Fibroblast of mammary gland (primary cell): Measurements from ENCODE around the gene ZNF335.
A peak's percentile ranks its signal among the peaks of the same experiment; 100 is the strongest.

Experiments
- DNase-seq: peaks from one replicate; pipeline ENCODE4 v3.0.0-alpha.2; 2010; ENCODE audit warnings: low read depth
- H3K4me3 ChIP-seq: 2 replicates; pipeline ENCODE4 v1.5.1; 2011; ENCODE audit warnings: low read depth, mild to moderate bottlenecking, low read length, moderate library complexity; ENCODE audit not compliant: control insufficient read depth
- CTCF ChIP-seq: conservative IDR thresholded peaks from 2 replicates; pipeline ENCODE4 v1.5.1; 2011; ENCODE audit warnings: low read depth, low read length, inconsistent platforms; ENCODE audit not compliant: control insufficient read depth, insufficient read depth

Gene ZNF335

DNA sequence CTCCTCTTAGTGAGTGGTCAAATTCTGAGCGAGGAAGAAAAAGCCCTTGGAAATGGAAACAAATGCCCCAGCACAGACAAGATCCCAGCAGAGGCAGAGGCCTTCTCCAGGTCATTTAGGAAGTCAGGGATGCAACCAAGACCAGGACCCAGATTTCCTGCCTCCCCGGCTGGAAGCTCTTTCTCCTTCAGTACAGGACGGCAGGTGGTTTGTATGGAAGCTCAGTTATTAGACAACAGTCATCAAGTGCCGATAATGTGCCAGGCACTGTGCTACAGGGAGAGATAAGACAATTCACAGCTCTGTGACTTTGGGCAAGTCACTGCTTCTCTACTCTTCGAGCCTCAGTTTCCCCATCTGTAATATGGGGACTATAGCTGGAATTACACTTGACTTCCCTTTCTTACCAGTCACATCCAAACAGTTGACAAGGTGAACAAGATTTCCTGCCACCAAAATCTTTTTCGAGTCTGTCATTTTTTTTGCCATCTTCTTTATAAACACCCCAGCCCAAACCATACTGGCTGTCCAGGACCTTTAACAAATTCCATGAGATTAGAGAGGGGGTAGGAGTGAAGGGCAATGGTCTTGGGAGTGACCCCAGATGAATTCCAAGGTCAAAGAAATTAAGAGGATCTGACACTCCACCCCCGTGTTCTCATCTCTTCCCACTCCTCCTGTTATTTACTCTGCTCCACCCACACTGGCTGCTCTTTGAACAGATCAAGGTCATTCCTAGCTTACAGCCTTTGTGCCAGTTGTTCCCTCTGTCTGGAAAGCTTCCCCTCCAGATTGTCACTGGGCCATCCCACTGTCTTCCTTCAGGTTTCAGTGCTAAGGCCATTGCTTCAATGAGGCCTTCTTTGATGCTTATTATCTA, 42.8 kb upstream of the ZNF335 start:
- no peak for TF ChIP-seq CTCF
- DNase-seq, result no peak
- no peak overlapping the region for H3K4me3 ChIP-seq

DNA sequence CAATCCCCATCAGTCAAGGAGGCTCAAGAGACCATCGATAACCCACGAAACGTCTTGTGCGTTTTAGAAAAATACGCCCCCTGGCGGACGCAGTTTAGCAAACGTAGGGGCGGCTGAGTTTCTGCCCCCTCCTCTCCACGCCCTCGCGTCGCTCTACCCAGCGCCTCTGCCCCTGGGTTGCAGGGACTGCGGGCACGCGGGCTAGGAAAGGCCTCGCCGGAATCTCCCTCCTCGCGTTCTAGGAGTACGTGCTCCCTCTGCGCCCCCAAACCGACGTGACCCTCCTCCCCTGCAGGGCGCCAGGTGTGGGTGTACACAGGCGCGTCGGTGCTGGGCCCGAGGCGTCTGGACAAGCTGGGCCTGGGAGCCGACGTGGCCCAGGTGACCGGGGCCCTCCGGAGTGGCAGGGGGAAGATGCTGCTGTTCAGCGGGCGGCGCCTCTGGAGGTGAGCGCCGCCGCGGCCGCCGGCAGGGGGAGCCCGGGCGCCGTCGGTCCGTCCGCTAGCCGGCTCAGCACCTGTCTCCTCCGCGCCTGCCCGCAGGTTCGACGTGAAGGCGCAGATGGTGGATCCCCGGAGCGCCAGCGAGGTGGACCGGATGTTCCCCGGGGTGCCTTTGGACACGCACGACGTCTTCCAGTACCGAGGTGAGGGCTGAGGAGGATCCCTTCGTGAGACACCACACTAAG, 42.0 kb upstream of the ZNF335 start:
- H3K4me3 ChIP-seq, result no peak overlapping the region
- peak; percentile 48 for DNase-seq
- TF ChIP-seq CTCF, result peak; percentile 56

DNA sequence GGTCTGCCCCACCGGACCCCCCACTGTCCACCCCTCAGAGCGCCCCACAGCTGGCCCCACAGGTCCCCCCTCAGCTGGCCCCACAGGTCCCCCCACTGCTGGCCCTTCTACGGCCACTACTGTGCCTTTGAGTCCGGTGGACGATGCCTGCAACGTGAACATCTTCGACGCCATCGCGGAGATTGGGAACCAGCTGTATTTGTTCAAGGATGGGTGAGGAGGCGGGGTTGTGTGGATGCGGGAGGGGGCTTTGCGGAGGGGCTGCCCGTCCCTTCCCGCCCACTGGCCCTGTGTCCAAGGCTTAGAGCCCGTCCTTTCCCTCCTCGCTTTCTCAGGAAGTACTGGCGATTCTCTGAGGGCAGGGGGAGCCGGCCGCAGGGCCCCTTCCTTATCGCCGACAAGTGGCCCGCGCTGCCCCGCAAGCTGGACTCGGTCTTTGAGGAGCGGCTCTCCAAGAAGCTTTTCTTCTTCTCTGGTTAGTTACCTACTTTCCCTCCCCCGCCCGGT, 41.4 kb upstream of the ZNF335 start:
- TF ChIP-seq CTCF, result no peak
- H3K4me3 ChIP-seq, result no peak overlapping the region
- no peak for DNase-seq

DNA sequence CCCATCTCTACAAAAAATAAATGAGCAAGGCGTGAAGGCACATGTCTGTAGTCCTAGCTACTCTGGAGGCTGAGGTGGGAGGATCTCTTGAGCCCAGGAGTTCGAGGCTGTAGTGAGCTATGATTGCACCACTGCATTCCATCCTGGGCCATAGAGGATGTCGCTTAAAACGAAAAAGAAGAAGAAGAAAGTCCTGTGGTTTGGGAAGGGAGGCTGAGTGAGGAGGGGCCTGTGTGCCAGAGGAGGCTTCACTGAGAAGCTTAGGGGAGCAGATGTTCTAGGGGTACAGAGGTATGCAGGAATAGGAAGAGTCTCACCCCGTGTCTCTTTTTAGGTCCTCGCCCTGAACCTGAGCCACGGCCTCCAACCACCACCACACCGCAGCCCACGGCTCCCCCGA, 40.9 kb upstream of the ZNF335 start:
- no peak for TF ChIP-seq CTCF
- no peak for DNase-seq
- H3K4me3 ChIP-seq, result no peak overlapping the region

DNA sequence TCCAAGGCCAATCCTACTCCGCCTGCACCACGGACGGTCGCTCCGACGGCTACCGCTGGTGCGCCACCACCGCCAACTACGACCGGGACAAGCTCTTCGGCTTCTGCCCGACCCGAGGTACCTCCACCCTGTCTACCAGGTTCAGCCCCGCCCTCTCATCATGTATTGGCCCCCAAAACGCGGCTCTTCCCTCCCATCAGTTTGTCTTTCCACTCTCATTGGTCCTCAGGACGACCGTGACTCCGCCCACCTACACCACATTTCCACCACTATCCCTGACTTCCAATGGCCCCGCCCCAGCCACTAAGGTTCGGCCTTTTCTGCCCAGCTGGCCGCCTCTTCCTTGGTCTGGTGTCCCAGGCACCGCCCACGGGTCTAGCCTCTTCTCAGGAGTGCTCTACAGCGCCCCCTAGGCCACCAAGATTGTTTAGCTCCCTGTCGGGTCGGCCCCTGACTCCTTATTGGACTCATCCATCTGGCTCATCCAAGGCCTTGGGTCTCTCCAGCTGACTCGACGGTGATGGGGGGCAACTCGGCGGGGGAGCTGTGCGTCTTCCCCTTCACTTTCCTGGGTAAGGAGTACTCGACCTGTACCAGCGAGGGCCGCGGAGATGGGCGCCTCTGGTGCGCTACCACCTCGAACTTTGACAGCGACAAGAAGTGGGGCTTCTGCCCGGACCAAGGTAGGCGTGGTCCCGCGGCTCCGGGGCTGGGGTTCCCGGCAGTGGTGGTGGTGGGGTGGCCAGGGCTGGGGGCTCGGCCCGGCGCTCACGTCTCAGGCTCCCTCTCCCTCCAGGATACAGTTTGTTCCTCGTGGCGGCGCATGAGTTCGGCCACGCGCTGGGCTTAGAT, 39.9 kb upstream of the ZNF335 start:
- DNase-seq, result peak; percentile 69
- H3K4me3 ChIP-seq, result no peak overlapping the region
- TF ChIP-seq CTCF, result peak; percentile 31

DNA sequence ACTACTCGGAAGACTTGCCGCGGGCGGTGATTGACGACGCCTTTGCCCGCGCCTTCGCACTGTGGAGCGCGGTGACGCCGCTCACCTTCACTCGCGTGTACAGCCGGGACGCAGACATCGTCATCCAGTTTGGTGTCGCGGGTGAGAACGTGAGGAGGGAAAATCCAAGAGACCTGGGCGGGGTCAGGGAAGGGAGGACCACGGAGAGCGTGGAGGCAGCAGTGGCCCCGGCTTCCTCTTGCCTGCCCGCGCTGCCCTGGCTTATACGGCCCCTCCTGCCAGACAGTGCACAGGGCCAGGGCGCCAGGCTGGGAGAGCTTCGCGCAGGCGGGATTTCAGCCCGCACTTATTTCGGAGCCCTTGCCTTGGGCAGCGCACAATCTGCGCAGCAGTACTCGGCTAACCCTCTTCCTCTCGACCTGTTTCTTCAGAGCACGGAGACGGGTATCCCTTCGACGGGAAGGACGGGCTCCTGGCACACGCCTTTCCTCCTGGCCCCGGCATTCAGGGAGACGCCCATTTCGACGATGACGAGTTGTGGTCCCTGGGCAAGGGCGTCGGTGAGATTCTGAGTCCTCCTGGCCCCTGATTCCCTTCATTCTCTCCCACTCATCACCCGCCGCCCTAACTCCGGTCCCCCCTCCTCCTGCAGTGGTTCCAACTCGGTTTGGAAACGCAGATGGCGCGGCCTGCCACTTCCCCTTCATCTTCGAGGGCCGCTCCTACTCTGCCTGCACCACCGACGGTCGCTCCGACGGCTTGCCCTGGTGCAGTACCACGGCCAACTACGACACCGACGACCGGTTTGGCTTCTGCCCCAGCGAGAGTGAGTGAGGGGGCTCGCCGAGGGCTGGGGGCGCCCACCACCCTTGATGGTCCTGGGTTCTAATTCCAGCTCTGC, 38.7 kb upstream of the ZNF335 start:
- TF ChIP-seq CTCF, result no peak
- H3K4me3 ChIP-seq, result no peak overlapping the region
- DNase-seq, result no peak
